Right renal pelvis (tissue), 4 donors: ENCODE results near the gene PNMA8B. TPM values are rescaled to one million over a fixed set of nuclear protein-coding genes. Genes with fewer than 3 reads are reported as not detected.
"Not testable (repeated sequence)": the region's sequence is repeated elsewhere in the genome, so short reads cannot be mapped to it uniquely, and the experiment has no call there.

ENCODE experiments used
- DNase-seq, 4 donors: peaks; one replicate each; pipeline ENCODE4 v3.0.0-alpha.2; 2013; ENCODE audit warnings: low read depth in 4 of 4, low spot score in 3 of 4, missing footprints in 1 of 4
- polyA plus RNA-seq, 4 donors: library from polyadenylated mRNA; unstranded; fragments of 120-200 nt; gene quantifications; one replicate each; pipeline ENCODE4 v1.2.1, GENCODE V29; 2013; ENCODE audit not compliant: insufficient read length in 4 of 4

The PNMA8B gene
- polyA plus RNA-seq, 4 donors: 4.0 to 5.1 (median 4.8) TPM

- no peak for DNase-seq
These were observed 19.1 kb upstream of the PNMA8B start for GRCh38 chr19:46514589-46515289.

- peak in 2 of 4 donors; percentile 40 to 65 for DNase-seq
These were observed 18.0 kb upstream of the PNMA8B start for GRCh38 chr19:46513461-46514236.

- no peak for DNase-seq
These were observed 15.6 kb upstream of the PNMA8B start for GRCh38 chr19:46511237-46511636.

GRCh38 chr19:46508206-46508605 is 12.5 kb upstream of the PNMA8B start:
- DNase-seq: no peak

GRCh38 chr19:46503848-46504453 is 8.3 kb upstream of the PNMA8B start:
- no peak for DNase-seq

GRCh38 chr19:46502891-46503290 is 7.2 kb upstream of the PNMA8B start:
- no peak for DNase-seq

GRCh38 chr19:46499692-46500091 is 4.0 kb upstream of the PNMA8B start:
- DNase-seq: no peak

- no peak for DNase-seq
These were observed 2.1 kb upstream of the PNMA8B start for GRCh38 chr19:46497773-46498172.

GRCh38 chr19:46496886-46497285 is 1.2 kb upstream of the PNMA8B start:
- not testable (repeated sequence) for DNase-seq

- no peak for DNase-seq
These were observed 637 bp upstream of the PNMA8B start for GRCh38 chr19:46496304-46496703.

GRCh38 chr19:46494941-46495785 is 504 bp downstream of the PNMA8B start:
- DNase-seq: no peak

- no peak for DNase-seq
These were observed 1.3 kb downstream of the PNMA8B start for GRCh38 chr19:46494146-46494940.

GRCh38 chr19:46493236-46494145 is 2.2 kb downstream of the PNMA8B start:
- DNase-seq: no peak

GRCh38 chr19:46492841-46493235 is 2.8 kb downstream of the PNMA8B start:
- no peak for DNase-seq

- no peak for DNase-seq
These were observed 3.5 kb downstream of the PNMA8B start for GRCh38 chr19:46491975-46492682.

GRCh38 chr19:46490774-46491173 is 4.9 kb downstream of the PNMA8B start:
- DNase-seq: no peak

GRCh38 chr19:46489445-46490272 is 6.0 kb downstream of the PNMA8B start:
- DNase-seq: no peak
